Measurements from ENCODE around the gene IKZF2. TPM values are rescaled to one million over a fixed set of nuclear protein-coding genes. Genes with fewer than 3 reads are reported as not detected.

The IKZF2 gene
- total and polyA plus RNA-seq, 10 of the 15 experiments (the other 5 are each of a cell fraction or from before 2014, with no cell fraction given) = 15.2 to 266 (median 87.2) TPM

GRCh38 chr2:213166109-213166508, 14.7 kb upstream of the IKZF2 start (continued):
- TF ChIP-seq DPF2 (IDR thresholded peaks at IDR 0.05) (peak; percentile 51; the same call in 1 of the 2 replicates), NFYB (IDR thresholded peaks at IDR 0.05; ENCODE audit: insufficient read depth, low read depth, low read length) (no peak), POU2F2 (IDR thresholded peaks at IDR 0.05; ENCODE audit: borderline replicate concordance, low read depth, low read length) (no peak), EZH2 (IDR thresholded peaks at IDR 0.05; ENCODE audit: borderline replicate concordance, control insufficient read depth, low read depth, low read length) (no peak), ZSCAN29 (IDR thresholded peaks at IDR 0.05) (no peak), CEBPB (IDR thresholded peaks at IDR 0.05; ENCODE audit: borderline replicate concordance in 1 of 2, low read depth in 2 of 2, low read length in 2 of 2) (no peak), NR2C2 (IDR thresholded peaks at IDR 0.05; ENCODE audit: borderline replicate concordance, control insufficient read depth, insufficient read length, low read depth) (no peak), TCF3 (IDR thresholded peaks at IDR 0.05; ENCODE audit: borderline replicate concordance, insufficient read depth, low read depth, low read length) (no peak), ZNF207 (IDR thresholded peaks at IDR 0.05; ENCODE audit: borderline replicate concordance) (no peak), ZBTB11 (CRISPR knock-in tag; IDR thresholded peaks at IDR 0.05) (no peak), TCF7 (IDR thresholded peaks at IDR 0.05; ENCODE audit: borderline replicate concordance) (peak; percentile 60), NR2C1 (IDR thresholded peaks at IDR 0.05) (no peak), MAX (IDR thresholded peaks at IDR 0.05; ENCODE audit: low read depth, low read length) (no peak), SKIL (IDR thresholded peaks at IDR 0.05; ENCODE audit: low read depth, poor library complexity, severe bottlenecking) (peak; percentile 80), PKNOX1 (IDR thresholded peaks at IDR 0.05) (no peak), JUND (IDR thresholded peaks at IDR 0.05; ENCODE audit: low read depth, low read length) (0 out of 2 replicates have a peak, but pooled peaks have one; percentile 30)

All from GM12878 (cell line).